ENCODE results near the gene ZNF362.

DNA sequence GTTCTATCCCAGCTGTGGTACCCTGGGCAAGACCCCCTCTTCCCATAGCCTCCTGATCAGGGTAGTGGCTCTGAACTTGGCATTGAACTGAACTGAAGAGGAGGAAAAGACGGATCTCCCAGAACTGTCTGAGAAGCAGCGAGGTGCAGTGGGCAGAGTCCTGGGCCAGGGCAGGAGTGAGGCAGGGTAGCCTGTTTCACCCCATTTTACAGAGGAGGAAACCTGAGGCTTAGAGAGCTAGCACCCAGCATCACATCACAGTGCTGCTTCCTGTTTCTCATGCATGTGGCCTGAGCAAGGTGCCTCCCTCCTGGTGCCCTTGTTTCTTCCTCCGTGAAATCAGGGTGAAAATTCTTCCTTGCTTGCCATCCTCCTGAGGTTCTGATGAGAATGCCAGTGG, 17.1 kb downstream of the ZNF362 start:
- TF ChIP-seq, protein P1, sequence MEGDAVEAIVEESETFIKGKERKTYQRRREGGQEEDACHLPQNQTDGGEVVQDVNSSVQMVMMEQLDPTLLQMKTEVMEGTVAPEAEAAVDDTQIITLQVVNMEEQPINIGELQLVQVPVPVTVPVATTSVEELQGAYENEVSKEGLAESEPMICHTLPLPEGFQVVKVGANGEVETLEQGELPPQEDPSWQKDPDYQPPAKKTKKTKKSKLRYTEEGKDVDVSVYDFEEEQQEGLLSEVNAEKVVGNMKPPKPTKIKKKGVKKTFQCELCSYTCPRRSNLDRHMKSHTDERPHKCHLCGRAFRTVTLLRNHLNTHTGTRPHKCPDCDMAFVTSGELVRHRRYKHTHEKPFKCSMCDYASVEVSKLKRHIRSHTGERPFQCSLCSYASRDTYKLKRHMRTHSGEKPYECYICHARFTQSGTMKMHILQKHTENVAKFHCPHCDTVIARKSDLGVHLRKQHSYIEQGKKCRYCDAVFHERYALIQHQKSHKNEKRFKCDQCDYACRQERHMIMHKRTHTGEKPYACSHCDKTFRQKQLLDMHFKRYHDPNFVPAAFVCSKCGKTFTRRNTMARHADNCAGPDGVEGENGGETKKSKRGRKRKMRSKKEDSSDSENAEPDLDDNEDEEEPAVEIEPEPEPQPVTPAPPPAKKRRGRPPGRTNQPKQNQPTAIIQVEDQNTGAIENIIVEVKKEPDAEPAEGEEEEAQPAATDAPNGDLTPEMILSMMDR (conservative IDR thresholded peaks at IDR 0.05 in 1 of 2, IDR thresholded peaks at IDR 0.05 in 1 of 2; ENCODE audit: low read depth in 1 of 2, low read length in 2 of 2), result no peak
- TF ChIP-seq EZH2 (IDR thresholded peaks at IDR 0.05; ENCODE audit: low read length, missing control alignments), result no peak
